Measurements from ENCODE around the gene IGF2BP3. TPM values are rescaled to one million over a fixed set of nuclear protein-coding genes. Genes with fewer than 3 reads are reported as not detected.

The IGF2BP3 gene
- total RNA-seq, 1 experiment from 2014 or later: 80.2 TPM

- DNase-seq (ENCODE audit: low read depth, low spot score) (no peak), ATAC-seq (no peak)
- no peaks in the 10 kb centered on the region; the same call in 1 of the 2 replicates for H3K36me3 ChIP-seq (ENCODE audit: control insufficient read depth, insufficient read depth, low read length)
- intact Hi-C loops (cut with micrococcal nuclease; ENCODE audit: unreplicated experiment) (loop anchor here (10.0 kb wide), 1 partner anchor 201 kb away; no protein-coding TSS in a partner anchor), in situ Hi-C loops (cut with HindIII; ENCODE audit: low pct_unique_long_range_greater_than_20kb, low sequenced_read_pairs) (no loop called here)
- no TSS peak for BruUV-seq (replicated peaks)
- ChIA-PET POLR2A (no interaction called here), CTCF (no interaction called here)
- peak overlapping the region in 1 of 2 experiments; percentile 98; a peak in 3 of 4 replicates for H3K4me3 ChIP-seq (ENCODE audit: low read depth in 2 of 2, low read length in 2 of 2)
- H3K27ac ChIP-seq (ENCODE audit: low read length): peak overlapping the region; percentile 100; the same call in 1 of the 2 replicates
- H3K27me3 ChIP-seq (ENCODE audit: control insufficient read depth, insufficient read depth, low read length): no peaks in the 10 kb centered on the region
- H3K4me1 ChIP-seq (ENCODE audit: control insufficient read depth, insufficient read depth, low read length): peaks cover 25% of the 10 kb centered on the region
- TF ChIP-seq POLR2AphosphoS5 (IDR thresholded peaks at IDR 0.05; ENCODE audit: low read depth, low read length) (no peak), TCF7L2 (IDR thresholded peaks at IDR 0.05; ENCODE audit: low read depth, low read length) (no peak), REST (IDR thresholded peaks at IDR 0.05; ENCODE audit: insufficient read depth in 1 of 2, low read depth in 2 of 2, low read length in 1 of 2) (no peak), SIN3A (IDR thresholded peaks at IDR 0.05; ENCODE audit: borderline replicate concordance, insufficient read depth, low read depth, low read length) (no peak), CTCF (IDR thresholded peaks at IDR 0.05) (no peak)
- no peaks in the 10 kb centered on the region for H3K9me3 ChIP-seq (ENCODE audit: control insufficient read depth, insufficient read depth, low read depth, low read length)
These were observed 5.2 kb upstream of the IGF2BP3 start for GRCh38 chr7:23475576-23475839.

GRCh38 chr7:23474829-23475575, 4.7 kb upstream of the IGF2BP3 start:
- in situ Hi-C loops (cut with HindIII; ENCODE audit: low pct_unique_long_range_greater_than_20kb, low sequenced_read_pairs): no loop called here
- BruUV-seq (replicated peaks): TSS peak; percentile 22

More at GRCh38 chr7:23474829-23475575, 4.7 kb upstream of the IGF2BP3 start:
- Histone ChIP-seq H3K4me1 (ENCODE audit: control insufficient read depth, insufficient read depth, low read length) (peaks cover 25% of the 10 kb centered on the region), H3K36me3 (ENCODE audit: control insufficient read depth, insufficient read depth, low read length) (no peaks in the 10 kb centered on the region; the same call in 1 of the 2 replicates), H3K27me3 (ENCODE audit: control insufficient read depth, insufficient read depth, low read length) (no peaks in the 10 kb centered on the region), H3K4me3 (ENCODE audit: low read depth in 2 of 2, low read length in 2 of 2) (peak overlapping the region; percentile 88 to 98), H3K9me3 (ENCODE audit: control insufficient read depth, insufficient read depth, low read depth, low read length) (no peaks in the 10 kb centered on the region), H3K27ac (ENCODE audit: low read length) (peak overlapping the region; percentile 100)
- ChIA-PET POLR2A (no interaction called here), CTCF (interaction anchor here (0.7 kb wide), 1 partner anchor 222 kb away, joined by 3 read pairs; no protein-coding TSS in a partner anchor)
- no peak for TF ChIP-seq REST (IDR thresholded peaks at IDR 0.05; ENCODE audit: insufficient read depth in 1 of 2, low read depth in 2 of 2, low read length in 1 of 2)
- TF ChIP-seq POLR2AphosphoS5 (IDR thresholded peaks at IDR 0.05; ENCODE audit: low read depth, low read length): no peak
- TF ChIP-seq CTCF (IDR thresholded peaks at IDR 0.05): no peak
- TF ChIP-seq SIN3A (IDR thresholded peaks at IDR 0.05; ENCODE audit: borderline replicate concordance, insufficient read depth, low read depth, low read length): no peak
- no peak for TF ChIP-seq TCF7L2 (IDR thresholded peaks at IDR 0.05; ENCODE audit: low read depth, low read length)
- DNase-seq (ENCODE audit: low read depth, low spot score) (no peak), ATAC-seq (no peak)
- intact Hi-C loops (cut with micrococcal nuclease; ENCODE audit: unreplicated experiment): loop anchor here (5.0 to 10.0 kb wide), 4 partner anchors 43 to 200 kb away; partner anchors contain the start of gene TRA2A

All from Panc1 (cell line).